Activated naive CD4-positive, alpha-beta T cell treated with anti-CD3 and anti-CD28 coated beads, Interleukin-2, amount 50 U/mL, for 72 hours (primary cell): ENCODE results near the gene ACSBG1. TPM values are rescaled to one million over a fixed set of nuclear protein-coding genes. Genes with fewer than 3 reads are reported as not detected.

Experiments
- ATAC-seq, 2 donors: fragments of 150-1000 bp; cut with Tn5 transposase; 2 replicates each; pipeline ENCODE4 v1.10.0; 2021; ENCODE audit warnings: mild to moderate bottlenecking in 2 of 2, moderate library complexity in 2 of 2
- DNase-seq, 2 donors: peaks; one replicate each; pipeline ENCODE4 v3.0.0; 2021 to 2022; ENCODE audit warnings: low spot score in 2 of 2
- H3K27ac Mint-ChIP-seq, 2 donors: one replicate each; pipeline ENCODE4 v1.8.0; 2022; ENCODE audit warnings: mild to moderate bottlenecking in 2 of 2, mixed read lengths in 2 of 2
- H3K36me3 Mint-ChIP-seq, 2 donors: one replicate each; pipeline ENCODE4 v1.8.0; 2022; ENCODE audit warnings: mixed read lengths in 2 of 2
- H3K9me3 Mint-ChIP-seq, 2 donors: one replicate each; pipeline ENCODE4 v1.8.0; 2022; ENCODE audit warnings: mixed read lengths in 2 of 2
- total RNA-seq, 2 donors: library from RNA; stranded (reverse); gene quantifications; one replicate each; pipeline ENCODE4 v1.2.3, GENCODE V29; 2022

Gene ACSBG1, protein sequence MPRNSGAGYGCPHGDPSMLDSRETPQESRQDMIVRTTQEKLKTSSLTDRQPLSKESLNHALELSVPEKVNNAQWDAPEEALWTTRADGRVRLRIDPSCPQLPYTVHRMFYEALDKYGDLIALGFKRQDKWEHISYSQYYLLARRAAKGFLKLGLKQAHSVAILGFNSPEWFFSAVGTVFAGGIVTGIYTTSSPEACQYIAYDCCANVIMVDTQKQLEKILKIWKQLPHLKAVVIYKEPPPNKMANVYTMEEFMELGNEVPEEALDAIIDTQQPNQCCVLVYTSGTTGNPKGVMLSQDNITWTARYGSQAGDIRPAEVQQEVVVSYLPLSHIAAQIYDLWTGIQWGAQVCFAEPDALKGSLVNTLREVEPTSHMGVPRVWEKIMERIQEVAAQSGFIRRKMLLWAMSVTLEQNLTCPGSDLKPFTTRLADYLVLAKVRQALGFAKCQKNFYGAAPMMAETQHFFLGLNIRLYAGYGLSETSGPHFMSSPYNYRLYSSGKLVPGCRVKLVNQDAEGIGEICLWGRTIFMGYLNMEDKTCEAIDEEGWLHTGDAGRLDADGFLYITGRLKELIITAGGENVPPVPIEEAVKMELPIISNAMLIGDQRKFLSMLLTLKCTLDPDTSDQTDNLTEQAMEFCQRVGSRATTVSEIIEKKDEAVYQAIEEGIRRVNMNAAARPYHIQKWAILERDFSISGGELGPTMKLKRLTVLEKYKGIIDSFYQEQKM
- not detected for total RNA-seq

DNA sequence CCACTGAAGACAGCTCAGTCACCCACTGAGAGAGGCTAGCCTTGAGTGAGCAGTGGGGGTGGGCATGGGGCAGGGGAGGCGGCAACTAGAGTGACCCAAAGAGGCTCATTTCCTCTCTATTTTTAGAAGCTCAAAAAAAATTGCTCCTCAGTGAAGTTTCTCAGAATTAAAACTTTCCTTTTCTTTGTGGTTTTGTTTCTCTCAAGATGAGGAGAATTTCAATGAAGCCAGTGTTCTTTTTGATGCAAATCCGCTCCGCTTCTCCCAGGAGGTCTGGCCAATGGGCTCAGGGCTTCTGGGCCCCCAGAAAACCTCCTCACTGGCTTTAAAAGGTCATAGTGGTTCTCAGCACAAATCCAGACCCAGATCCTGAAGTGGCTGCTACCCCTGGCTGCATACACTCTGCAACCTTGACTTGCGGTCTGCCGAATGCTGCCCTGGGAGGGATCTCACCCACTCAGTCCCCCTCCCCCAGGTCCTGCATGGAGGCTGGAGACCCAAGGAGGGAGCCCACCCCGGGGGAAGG lies at the start of gene ACSBG1:
TSS of gene ACSBG1 (minus strand) at position 51 of the 526 bp plus-strand sequence. CDS start 64 bp downstream, outside the sequence.
- Mint-ChIP-seq H3K36me3 (no peaks in the 10 kb centered on the region), H3K9me3 (no peaks in the 10 kb centered on the region), H3K27ac (peak within 1 kb of the TSS in 1 of 2 donors; percentile 61)
- ATAC-seq (no peak), DNase-seq (no peak)

DNA sequence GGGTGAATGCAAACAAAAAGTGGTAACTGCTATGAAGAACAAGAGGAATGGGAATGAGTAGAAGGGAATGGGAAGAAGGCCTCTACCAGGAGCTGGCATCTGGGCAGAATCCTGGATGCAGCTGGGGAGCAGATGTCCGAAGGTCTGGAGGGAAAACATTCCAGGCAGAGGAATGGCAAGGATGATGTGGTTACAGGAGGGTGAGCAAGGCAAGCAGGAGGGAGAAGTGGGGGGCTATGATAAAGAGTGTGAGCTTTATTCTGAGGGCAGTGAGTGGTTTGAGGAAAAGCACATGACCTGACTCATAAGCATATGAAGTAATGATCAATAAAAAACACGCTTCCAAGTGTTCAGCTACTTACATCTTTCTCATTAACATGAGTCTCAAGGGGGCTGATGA lies 48.0 kb upstream of the ACSBG1 start:
- no peak for DNase-seq
- ATAC-seq, result no peak
- peaks cover 4 to 6% of the 10 kb centered on the region in 2 donors for H3K36me3 Mint-ChIP-seq
- H3K9me3 Mint-ChIP-seq, result no peaks in the 10 kb centered on the region
- peak overlapping the region; percentile 5 to 17 for H3K27ac Mint-ChIP-seq

DNA sequence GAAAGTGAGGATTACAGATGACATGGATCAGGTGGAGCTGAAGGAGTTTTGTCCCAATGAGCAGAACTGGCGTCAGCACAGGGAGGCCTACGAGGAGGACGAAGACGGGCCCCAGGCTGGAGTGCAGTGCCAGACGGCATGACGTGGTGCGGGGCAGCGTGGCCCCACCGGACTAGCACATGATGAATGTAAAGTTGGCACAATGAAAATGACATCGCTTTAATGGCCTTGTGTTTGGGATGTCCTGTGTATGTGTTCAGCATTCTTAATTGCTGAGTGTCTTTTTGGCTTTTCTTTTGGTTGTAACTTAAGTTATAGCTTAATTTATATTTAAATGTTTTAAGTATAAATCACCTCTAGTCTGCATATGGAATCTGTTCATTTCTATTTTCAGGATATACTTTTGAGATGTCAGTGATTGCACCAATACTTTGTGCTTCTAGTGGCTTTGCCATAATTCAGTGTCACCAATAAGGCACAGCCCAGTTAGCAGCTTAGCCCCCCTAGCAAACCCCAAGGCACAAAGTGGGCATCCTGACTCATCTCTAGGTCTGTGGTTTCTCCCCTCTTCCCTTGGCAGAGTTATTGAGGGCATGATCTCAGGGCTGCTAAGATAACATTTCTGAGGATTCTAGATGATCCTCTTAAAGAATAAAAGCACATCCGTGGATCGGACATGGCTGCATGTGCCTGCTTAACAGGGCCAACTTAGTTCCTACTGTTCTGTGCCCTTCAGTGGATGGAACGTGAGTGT lies 46.1 kb upstream of the ACSBG1 start:
- ATAC-seq (no peak), DNase-seq (no peak)
- peak overlapping the region in 1 of 2 donors; percentile 79 for H3K27ac Mint-ChIP-seq
- H3K9me3 Mint-ChIP-seq, result no peaks in the 10 kb centered on the region
- peaks cover 4 to 6% of the 10 kb centered on the region in 2 donors for H3K36me3 Mint-ChIP-seq

DNA sequence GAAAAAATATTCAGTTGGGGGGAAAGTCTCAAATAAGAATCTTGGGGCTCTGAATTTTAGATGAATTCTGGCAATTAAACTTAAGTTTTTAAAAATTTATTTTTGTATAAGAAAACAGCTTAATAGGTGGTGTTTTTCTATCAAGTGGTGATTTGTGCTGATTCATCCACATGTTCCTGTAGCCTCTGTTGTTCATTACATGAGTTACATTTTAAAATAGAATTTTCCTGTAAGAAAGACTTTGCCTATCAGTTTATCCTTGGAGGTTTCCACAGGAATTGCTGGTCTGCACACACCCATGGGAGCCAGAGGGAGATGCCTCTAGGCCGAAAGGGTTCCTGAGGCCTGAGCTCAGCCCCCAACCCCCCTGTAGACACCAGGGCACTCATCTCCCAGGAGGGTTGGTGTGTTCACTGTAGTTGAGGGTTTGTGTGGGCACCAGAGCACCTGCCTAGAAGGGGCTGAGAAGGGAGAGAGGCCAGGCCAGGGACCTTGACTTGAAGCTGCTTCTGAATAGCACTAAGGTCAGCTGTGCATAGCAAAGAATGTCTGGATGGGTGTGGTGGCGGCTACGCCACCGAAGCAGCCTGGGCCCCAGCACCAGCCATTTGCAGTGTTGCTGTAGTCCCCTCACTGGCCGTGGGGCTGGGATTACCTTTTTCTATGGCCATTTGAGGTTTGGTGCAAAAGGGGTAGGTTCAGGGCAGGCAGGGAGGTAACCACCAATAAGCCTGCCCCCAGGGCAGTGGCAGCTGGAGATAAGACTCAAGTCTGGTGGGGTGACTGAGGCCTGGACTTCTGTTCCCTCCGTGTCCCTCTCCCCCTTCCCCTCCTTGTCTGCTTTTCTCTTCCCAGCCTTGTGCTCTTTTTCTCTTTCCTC lies 41.9 kb upstream of the ACSBG1 start:
- Mint-ChIP-seq H3K9me3 (no peaks in the 10 kb centered on the region), H3K27ac (peak overlapping the region in 1 of 2 donors; percentile 86), H3K36me3 (peaks cover 6 to 10% of the 10 kb centered on the region in 2 donors)
- ATAC-seq (no peak), DNase-seq (no peak)

DNA sequence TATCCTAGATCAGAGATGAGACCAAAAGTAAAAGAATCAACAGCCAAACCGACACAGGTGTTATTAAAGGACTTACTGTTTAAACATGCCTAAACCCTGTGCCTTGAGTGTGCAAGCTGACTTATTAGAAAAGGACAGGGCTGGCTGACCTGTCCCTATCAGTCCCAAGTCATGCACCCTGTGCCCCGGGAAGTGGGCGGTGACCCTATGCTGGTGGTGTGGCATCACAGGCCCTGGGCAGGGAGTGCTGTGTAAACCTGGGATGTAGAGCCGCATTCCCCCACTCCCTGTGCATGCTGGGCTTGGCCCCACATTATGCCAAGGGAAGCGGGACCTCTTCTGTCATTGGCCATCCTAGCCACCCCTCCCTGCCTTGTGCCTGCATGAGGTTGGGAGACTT lies 40.6 kb upstream of the ACSBG1 start:
- Mint-ChIP-seq H3K27ac (peak overlapping the region; percentile 11 to 79), H3K9me3 (no peaks in the 10 kb centered on the region), H3K36me3 (peaks cover 6 to 10% of the 10 kb centered on the region in 2 donors)
- no peak for ATAC-seq
- DNase-seq, result no peak

DNA sequence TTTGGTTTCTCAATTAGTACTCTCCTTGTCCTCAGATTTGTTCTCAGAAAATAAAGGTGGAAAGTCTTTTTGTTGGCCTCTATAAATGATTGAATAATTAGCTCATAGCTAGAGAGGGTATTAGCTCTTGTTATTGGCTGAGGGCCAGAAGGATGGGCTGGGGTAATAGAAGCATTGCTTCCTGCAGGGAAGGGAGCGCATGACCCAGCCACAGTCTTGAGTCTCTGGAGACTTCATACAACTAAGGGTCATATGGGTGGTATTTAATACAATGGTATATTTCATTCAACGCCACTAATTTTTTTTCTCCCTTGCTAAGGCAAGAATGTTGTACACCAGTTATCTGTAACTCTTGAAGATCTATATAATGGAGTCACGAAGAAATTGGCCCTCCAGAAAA lies 38.4 kb upstream of the ACSBG1 start:
- Mint-ChIP-seq H3K36me3 (peaks cover under 1 to 6% of the 10 kb centered on the region in 2 donors), H3K27ac (no peak overlapping the region), H3K9me3 (no peaks in the 10 kb centered on the region)
- no peak for ATAC-seq
- no peak for DNase-seq

DNA sequence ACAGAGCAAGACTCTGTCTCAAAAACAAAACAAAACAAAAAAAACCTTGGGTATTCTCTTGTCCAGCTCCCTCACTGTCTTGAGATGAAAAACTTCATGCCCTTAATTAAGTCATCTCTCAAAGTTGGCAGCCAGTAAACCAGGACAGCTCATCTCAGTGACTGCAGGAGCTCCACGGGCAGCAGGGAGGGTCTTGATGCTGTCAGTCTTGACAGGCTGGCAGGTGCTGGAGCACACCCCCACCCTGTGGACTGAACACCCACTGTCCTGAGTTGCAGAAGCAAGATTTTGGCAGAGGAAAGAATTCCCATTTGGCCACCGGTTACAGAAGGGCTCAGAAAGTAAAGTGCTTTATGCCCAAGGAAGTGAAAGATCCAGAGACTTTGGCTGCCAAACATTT lies 38.0 kb upstream of the ACSBG1 start:
- Mint-ChIP-seq H3K27ac (peak overlapping the region; percentile 38 to 44), H3K36me3 (peaks cover 0 to 6% of the 10 kb centered on the region in 2 donors), H3K9me3 (no peaks in the 10 kb centered on the region)
- DNase-seq, result no peak
- ATAC-seq, result no peak

DNA sequence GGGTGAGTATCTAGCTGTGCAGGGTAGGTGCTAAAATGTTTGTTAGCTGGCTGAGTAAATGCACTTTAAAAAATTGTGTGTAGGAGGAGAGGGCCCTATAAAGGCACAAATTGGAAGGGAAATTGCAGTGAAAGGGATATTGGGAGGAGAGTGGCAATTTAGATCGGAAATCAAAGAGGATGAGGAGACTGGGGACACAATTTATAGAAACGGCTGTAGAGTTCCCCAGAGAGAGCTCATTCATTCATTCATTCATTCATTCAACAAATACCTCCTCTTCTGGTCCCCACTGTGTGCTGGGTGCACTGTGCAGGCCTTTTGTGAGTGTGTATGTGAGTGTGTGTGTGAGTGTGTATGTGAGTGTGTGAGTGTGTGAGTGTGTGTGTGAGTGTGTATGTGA lies 32.4 kb upstream of the ACSBG1 start:
- H3K36me3 Mint-ChIP-seq, result peaks cover 0 to 10% of the 10 kb centered on the region in 2 donors
- no peak for ATAC-seq
- H3K27ac Mint-ChIP-seq, result peak overlapping the region; percentile 89 to 90
- DNase-seq, result no peak
- H3K9me3 Mint-ChIP-seq, result no peaks in the 10 kb centered on the region

DNA sequence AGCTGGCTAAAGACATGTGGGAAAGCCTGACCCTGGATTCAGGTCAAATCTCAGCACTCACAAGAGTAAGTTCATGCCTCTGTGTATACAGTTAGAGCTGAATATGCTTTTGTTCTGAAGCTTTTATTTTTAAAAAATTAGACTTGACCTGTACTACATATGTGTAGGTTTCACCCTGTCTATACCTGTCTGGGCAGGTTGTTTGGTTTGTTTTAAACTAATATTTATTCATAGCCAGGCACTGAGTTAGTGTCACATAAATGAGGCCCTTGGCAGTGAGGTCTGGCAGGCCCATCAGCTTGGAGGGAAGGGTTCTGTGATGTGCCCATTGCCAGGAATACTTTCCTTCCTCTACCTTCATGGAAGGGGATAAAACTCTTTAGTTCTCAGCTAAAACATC lies 31.9 kb upstream of the ACSBG1 start:
- peaks cover 0 to 10% of the 10 kb centered on the region in 2 donors for H3K36me3 Mint-ChIP-seq
- H3K27ac Mint-ChIP-seq, result peak overlapping the region; percentile 89 to 93
- no peaks in the 10 kb centered on the region for H3K9me3 Mint-ChIP-seq
- DNase-seq (no peak), ATAC-seq (no peak)

DNA sequence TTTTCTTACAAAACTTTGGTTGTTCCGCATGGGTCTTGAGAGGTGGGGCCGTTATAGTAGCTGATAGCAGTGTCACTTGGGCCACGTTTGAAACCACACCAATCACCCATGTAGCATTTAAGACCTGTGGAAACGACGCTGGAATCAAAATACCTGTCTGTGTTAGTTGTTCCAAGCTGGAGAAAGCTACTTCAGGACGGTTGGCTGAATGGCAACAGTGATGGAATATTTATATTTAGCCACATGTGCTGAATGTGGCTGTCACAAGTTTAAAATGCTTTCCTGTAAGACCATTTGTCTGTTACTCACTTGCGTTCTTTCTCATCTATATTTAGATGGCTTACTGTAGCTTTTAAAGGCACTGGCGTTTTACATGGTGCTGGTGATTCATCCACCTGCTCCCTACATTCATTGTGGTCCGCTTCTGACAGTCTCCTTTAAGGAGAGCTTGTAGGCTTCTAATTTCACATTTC lies 31.4 kb upstream of the ACSBG1 start:
- Mint-ChIP-seq H3K27ac (peak overlapping the region; percentile 89 to 93), H3K9me3 (no peaks in the 10 kb centered on the region), H3K36me3 (peaks cover 0 to 10% of the 10 kb centered on the region in 2 donors)
- DNase-seq (no peak), ATAC-seq (peak; percentile 23 to 56)

DNA sequence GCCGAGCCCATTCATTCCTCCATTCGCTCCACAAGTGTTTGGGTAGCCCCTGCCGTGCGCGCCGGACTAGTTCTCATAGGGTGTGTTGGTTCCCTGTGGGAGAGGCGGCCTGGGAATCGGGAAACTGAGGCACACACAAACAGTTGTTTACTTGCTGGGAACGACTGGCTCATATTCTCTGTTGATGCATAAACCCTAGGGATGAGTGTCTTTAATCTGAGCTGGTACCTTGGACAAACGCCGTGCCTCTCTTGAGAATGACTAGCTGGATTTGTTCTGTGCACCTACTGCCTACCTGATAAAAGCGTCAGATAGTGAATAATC lies 30.7 kb upstream of the ACSBG1 start:
- peaks cover 0 to 10% of the 10 kb centered on the region in 2 donors for H3K36me3 Mint-ChIP-seq
- DNase-seq (no peak), ATAC-seq (peak in 1 of 2 donors; percentile 1)
- H3K9me3 Mint-ChIP-seq, result no peaks in the 10 kb centered on the region
- peak overlapping the region; percentile 89 to 93 for H3K27ac Mint-ChIP-seq

DNA sequence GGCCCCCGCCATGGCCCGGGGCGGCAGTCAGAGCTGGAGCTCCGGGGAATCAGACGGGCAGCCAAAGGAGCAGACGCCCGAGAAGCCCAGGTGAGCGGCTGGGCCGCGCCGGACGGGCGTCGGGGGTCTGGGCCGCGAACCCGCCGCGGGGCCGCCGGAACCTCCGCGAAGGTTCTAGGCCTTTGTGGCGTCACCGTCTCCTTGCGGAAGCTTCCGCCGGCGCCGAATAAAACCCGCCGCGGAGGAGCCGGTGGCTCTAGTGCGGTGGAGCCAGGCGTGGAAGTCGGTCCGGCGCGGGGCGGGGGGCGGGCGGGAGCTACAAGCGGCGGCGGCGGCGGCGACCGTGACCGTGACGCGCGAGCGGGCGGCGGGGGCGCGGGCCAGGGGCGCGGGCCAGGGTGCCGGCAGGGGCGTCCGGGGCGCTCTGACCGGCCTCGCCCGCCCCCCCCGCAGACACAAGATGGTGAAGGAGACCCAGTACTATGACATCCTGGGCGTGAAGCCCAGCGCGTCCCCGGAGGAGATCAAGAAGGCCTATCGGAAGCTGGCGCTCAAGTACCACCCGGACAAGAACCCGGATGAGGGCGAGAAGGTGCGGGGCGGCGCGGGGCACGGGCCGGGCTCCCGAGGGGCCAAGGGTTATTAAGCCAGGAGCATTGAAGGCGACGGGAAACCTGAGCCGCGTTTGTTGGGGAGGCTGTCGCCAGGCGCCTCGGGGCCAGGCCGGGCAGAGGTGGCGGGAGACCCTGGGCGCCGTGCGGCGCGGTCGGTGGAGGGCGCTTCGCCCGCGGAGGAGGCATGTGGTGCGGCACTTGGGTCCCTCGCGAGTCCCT lies 30.2 kb upstream of the ACSBG1 start, which contains the start of gene DNAJA4:
TSS of gene DNAJA4 (plus strand) at position 259 of the 833 bp plus-strand sequence. CDS start at position 461, 202 bp downstream.
- ATAC-seq (peak; percentile 72 to 77), DNase-seq (peak; percentile 63 to 68)
- Mint-ChIP-seq H3K27ac (peak within 1 kb of the TSS; percentile 89 to 93), H3K36me3 (peaks cover 0 to 10% of the 10 kb centered on the region in 2 donors), H3K9me3 (no peaks in the 10 kb centered on the region)

DNA sequence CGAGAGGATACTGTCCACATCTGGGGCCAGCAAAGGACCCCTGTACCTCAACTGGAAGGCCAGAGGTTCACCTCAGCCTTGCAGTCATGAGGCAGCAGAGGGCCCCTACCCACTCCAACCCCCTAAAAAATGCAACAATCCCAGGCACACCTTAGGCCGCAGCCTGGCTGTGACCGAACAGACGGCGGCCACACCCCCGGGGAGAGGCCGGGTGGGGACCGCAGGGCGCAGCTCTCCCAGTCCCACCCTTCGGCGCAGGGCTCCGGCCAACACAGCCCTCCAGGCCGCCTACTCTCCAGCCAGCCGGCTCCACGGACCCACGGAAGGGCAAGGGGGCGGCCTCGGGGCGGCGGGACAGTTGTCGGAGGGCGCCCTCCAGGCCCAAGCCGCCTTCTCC lies 29.5 kb upstream of the ACSBG1 start:
- no peak for ATAC-seq
- H3K27ac Mint-ChIP-seq, result peak overlapping the region; percentile 86 to 89
- H3K9me3 Mint-ChIP-seq, result no peaks in the 10 kb centered on the region
- H3K36me3 Mint-ChIP-seq, result peaks cover 0 to 10% of the 10 kb centered on the region in 2 donors
- DNase-seq, result no peak

DNA sequence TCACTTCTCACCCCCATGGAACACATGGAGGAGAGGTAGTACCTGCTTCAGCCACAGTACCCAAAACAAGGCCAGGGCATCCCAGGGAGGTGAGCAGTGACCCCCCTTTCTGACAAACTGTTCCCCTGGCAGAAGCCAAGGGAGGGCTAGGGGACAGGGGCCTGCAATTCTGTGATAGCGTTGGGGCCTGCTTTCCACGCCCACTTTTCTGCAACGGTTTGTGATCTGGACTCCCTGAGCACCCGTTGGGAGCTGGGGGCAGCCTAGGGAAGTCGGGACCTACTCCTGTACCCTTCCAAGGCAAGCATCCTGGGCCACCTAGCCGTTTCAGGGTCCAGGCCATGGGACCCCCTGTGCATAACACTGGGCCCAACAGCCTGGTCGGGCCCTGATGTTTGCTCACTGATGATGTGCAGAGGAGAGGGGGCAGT lies 29.0 kb upstream of the ACSBG1 start:
- no peak for ATAC-seq
- Mint-ChIP-seq H3K9me3 (no peaks in the 10 kb centered on the region), H3K36me3 (peaks cover 0 to 10% of the 10 kb centered on the region in 2 donors), H3K27ac (peak overlapping the region; percentile 86 to 89)
- no peak for DNase-seq

DNA sequence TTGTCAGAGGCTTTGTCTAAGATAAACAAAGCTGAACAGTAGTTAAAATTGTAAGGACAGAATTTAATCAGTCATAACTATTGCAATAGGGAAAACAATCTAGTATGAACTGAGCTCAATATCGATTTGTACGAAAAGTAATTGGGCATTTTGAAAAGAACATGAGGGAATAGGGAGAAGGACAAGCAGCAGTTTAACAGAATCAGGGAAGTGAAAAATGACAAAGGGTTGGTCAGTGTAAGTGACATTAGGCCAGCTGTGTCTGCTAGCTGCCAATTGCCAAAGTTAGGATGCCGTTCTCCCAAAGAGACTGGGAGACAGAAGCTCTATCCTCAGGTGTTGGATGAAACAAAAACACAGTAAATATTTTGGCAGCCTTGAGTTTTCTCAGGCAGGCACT lies 26.7 kb upstream of the ACSBG1 start:
- no peak overlapping the region for H3K27ac Mint-ChIP-seq
- H3K9me3 Mint-ChIP-seq, result no peaks in the 10 kb centered on the region
- peaks cover 0 to 10% of the 10 kb centered on the region in 2 donors for H3K36me3 Mint-ChIP-seq
- ATAC-seq, result no peak
- no peak for DNase-seq
